HUDEP-2 (cell line): ENCODE results near the gene NIN.

ENCODE experiments used
- DNase-seq, 76 experiments: peaks; one replicate each; lab custom pipeline; 2025; ENCODE audit not compliant: unreplicated experiment in 76 of 76; lab: John Stamatoyannopoulos, UW

The NIN gene

DNA sequence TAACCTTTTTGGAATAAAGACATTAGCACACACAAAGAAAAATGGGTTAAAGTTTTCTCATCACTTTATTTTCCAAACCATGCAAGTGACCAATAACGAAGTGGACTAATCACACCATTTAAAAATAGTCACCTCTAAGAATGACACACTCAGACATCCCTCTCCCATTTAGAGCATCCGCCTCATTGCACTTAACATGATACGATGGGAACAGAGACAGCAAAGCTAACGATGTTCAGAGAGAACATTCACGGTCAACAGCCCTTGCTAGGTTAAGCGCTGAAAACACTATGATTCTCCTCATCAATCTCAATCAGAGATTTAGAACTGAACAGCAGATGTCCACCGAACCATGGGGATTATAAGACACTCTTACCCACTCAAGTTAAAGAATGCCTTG lies 35.8 kb downstream of the NIN start:
- no peak for DNase-seq

- DNase-seq: peak in 16 of 76 experiments; percentile 1 to 24 (median 7)
These were observed 36.8 kb downstream of the NIN start for GRCh38 chr14:50794068-50794645.

DNA sequence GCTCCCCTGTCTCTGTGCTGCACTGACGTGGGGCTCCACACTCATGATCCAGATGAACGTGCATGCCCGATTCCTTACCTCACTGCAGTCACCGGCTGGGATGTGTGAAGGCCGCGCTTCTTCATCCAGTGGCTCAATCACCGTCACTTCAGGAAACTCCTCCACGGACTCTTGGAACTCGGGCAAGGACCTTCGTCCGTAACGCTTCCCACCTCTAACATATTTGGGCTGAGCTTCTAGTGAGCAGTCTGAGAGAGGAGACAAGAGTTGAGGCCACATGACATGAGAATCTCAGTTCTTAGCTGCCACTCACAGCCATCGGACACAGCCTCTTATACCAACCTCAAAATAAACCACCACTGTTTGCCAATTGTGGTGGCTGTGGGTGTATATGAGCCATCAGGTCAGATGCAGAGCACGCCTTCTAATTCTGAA lies 38.3 kb downstream of the NIN start:
- DNase-seq: no peak

DNA sequence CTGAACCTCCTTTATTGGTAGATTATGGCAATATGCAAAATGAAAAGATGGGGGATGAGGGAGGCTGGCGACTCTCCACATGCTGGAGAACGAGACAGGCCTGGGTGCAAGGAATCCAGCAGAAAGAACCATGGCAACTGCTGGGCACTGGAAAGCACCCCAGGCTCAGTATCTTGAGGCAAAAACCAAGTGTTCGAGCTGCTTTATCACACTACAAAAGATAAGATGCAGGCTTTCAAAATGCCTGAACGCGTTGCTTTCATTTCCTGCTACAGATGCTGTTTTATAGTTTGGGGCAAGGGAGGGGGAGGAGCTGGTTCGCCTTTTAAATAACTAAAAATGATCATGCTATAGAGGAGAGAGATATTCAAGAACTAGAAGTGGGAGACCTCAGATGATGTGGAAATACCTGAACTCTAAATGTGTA lies 38.9 kb downstream of the NIN start:
- no peak for DNase-seq

DNA sequence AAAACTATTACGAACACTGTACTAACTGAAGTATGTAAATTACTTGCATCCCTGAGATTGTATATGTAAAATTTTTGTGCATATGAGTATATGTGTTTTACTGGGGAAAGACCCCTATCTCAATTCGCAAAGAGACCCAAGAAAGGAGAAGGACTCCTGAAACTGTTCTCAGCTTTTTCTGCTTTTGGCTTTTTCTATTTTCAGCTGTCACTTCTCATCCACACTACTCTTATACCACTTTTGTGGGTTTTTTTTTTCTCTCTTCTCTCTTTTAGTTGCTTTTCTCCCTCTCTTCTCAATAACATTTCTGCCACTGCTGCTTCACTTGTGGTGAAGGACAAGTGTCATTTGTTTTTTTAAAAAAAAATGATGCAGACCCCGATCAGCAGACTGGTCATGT lies 39.8 kb downstream of the NIN start:
- no peak for DNase-seq

DNA sequence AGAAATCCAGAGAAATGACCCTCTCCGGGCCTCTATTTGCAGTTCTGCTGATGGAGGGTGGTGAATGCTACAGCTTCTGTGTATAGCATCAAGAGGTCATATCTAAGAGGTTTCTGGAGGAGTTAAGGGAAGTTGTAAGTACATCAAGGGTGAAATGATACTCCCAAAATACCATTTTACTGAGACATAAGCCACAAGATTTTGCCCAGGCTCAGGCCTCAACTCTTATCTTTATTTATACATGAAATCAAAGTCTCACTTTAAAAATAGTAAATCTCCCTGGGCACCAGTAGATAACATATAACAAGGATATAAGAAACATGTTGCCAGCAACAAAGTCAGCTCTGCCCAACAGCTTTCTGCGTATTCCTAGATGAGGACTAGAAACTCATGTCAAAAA lies 40.4 kb downstream of the NIN start:
- DNase-seq: no peak

- no peak for DNase-seq
These were observed 44.1 kb downstream of the NIN start for GRCh38 chr14:50786751-50787464.

GRCh38 chr14:50785457-50786063 lies 45.4 kb downstream of the NIN start:
- DNase-seq: no peak

GRCh38 chr14:50784683-50785456 lies 46.1 kb downstream of the NIN start:
- no peak for DNase-seq

GRCh38 chr14:50783563-50783962 lies 47.4 kb downstream of the NIN start:
- DNase-seq: no peak

DNA sequence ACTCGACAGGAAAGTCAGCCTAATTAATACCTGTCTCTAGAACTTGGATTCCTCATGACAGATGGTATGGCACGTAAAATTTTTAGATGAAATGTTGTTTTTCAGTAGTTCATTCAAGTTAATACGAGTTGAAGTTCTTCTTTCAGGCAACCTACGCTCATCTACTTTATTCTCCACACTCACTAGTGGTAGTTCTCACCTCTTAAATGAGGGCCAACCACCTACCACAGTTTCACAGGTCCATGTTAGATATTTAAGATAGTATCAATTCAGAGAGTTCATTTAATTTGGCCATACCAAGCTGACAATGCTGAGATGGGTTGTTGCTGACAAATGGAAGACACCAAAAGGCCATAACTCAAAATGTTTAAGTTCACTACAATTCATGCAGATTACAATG lies 50.6 kb downstream of the NIN start:
- DNase-seq: no peak

DNA sequence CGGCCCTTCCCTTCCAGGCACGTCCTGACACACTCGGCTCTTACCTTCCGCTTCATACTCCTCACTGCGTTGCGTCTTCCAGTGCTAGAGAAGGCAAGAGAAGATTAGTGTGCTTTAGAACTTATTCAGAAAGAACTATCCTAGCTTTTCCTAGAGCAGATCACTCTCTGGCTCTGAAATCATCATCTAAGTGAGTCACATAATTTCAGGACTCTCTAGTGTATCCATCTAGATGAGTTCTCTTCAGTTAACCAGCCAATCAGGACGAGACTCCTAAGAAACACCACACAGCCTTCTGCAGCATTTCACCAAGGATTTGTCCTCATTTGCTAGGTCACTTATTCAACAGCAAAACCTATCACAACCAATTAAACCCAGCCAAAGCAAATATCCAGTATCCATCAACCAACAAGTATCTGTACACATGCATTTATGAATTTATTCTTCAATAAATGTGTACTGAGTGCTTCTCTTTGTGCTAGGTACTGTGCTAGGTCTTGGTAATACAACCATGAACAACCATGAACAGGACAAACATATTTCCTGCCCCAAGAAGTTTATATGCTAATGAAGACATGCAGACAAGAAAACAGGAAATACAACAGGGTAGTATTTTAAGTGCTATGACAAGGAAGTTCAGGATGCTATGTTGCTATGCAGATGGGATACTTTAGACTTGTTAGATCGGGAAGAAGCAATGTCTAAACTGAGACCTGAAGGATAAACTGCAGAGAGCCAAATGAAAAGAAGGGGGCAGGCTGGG lies 52.1 kb downstream of the NIN start:
- DNase-seq: no peak

- DNase-seq: no peak
These were observed 54.4 kb downstream of the NIN start for GRCh38 chr14:50776522-50776921.

GRCh38 chr14:50775357-50775756 lies 55.6 kb downstream of the NIN start:
- no peak for DNase-seq

- DNase-seq: no peak
These were observed 56.3 kb downstream of the NIN start for GRCh38 chr14:50774542-50775267.

DNA sequence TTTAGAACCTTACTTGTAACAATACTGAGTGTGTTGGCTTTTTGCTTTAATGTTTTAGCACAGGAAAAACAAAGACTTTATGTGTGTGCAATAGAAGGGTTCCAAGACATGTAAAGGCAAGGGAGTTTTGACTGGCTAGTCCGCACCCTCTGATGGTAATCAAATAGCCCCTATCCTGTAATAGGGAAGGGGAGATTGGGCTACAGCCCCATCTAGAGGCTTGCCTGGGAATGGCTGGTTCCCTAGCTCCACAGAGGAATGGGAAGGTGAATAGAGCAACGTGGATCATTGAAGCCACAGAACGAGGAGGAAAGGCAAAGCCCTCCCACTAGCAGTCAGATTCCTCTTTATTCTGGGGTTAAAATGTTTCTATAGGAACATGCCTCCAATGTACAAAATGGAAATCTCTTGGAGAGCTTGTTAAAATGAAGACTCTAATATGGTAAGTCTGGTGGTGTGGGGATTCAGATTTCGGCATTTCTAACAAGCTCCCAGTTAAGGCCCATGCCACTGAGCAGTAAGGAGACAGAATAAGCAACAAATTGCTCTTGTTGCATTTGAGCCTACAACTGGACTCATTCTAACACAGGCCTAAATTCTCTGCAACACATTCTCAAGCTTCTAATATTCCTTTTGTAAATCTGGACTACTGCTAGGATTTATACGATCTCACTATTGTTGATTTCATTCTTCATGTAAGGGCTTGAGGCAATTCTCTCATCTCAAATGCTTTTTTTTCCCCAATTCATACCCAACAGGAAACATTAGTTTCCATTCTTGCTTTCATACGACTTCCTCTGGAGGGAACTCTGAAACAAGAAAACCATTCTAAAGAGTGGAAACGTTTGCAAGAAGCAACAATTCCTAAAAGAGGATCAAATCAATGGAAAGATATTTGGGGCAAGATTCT lies 57.1 kb downstream of the NIN start:
- DNase-seq: peak in 44 of 76 experiments; percentile 1 to 53 (median 16)

DNA sequence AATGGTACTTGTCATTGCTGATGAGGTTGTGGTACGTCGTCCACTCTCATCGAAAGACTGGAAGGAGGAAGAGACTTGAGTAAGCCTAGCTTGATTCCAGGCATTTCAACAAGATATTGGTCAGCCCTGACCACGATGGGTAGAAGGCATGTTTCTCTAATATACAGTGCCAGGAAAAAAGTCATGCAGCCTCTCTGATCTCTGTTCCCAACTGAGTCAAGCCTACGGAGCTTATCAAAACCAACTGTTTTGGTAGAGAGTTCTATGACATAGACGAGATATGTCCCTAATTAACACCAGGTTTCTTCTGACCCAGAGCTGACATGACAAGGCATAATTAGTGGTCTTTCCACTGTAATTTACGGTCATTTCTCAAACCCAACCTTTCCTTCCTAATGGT lies 58.5 kb downstream of the NIN start:
- DNase-seq: no peak

DNA sequence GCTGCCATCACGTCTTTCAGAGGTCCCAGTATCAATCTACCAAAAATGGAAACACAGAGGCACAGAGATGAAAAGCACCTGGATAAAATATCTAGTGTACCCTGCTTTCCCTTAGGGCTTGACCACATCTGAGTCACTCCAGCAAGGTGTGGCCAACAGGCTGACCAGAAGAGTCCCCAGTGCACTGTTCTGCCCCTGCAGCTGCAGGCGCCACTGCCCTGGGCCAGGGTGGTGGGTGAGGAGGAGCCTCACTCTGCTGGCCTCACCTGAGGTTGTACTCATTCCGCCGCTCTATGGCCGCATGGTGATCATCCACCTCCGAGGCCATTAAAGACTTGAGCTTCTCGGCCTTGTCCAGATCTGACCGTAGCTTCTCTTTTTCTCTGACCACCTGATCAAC lies 60.4 kb downstream of the NIN start:
- DNase-seq: no peak
